AG10803 (cell line): ENCODE data around the gene TMEM222.
A peak's percentile ranks its signal among the peaks of the same experiment; 100 is the strongest.

ENCODE experiments used
- DNase-seq: peaks from one replicate; pipeline ENCODE4 v3.0.0; 2010; ENCODE audit warnings: low read depth
- H3K4me3 ChIP-seq: 2 replicates; pipeline ENCODE4 v1.5.1; 2011; ENCODE audit warnings: mild to moderate bottlenecking, low read length, control low read depth
- CTCF ChIP-seq: conservative IDR thresholded peaks from 2 replicates; pipeline ENCODE4 v1.5.1; 2011; ENCODE audit warnings: mild to moderate bottlenecking, low read length, control low read depth, inconsistent platforms

TMEM222 gene

DNA sequence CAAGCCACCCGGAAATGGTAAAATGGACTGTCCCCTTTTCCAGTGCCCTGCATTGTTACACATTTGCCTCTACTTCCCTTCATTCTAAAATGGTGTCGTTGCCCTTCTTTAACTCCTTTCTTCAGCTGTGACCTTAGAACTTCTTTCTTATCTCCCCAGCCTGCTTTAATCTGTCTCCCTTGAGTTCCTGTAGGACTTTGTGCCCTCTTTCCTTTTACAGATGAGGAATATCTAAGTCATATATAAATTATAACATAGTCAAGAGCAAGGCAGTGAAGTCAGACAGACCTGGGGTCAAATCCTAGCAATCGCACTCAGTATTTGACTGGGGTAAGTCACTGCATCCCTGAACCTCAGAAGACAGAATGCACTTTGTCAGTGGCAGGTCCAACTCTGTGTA, 31.4 kb upstream of the TMEM222 start:
- no peak for TF ChIP-seq CTCF
- no peak for DNase-seq
- H3K4me3 ChIP-seq: no peak overlapping the region

DNA sequence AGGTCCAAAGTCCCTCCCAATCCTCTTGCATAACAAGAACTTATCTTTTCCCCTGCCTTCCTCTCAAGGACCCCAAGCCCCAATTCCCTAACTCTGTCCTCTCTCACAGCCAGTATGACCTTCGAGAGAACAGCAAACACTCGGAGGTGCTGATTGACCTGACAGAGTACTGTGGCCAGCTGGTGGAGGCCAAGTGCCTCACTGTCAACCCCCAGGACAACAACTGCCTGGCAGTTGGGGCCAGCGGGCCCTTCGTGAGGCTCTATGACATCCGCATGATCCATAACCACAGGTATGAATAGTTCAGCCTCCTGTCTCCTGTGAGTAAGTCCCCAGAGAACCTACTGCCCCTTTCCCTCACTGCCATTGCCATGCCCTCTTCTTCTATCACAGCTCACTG, 29.9 kb upstream of the TMEM222 start:
- no peak for TF ChIP-seq CTCF
- peak; percentile 31 for DNase-seq
- H3K4me3 ChIP-seq: no peak overlapping the region

GRCh38 chr1:27293915-27294314, 28.0 kb upstream of the TMEM222 start:
- DNase-seq: no peak
- TF ChIP-seq CTCF: no peak
- no peak overlapping the region for H3K4me3 ChIP-seq

DNA sequence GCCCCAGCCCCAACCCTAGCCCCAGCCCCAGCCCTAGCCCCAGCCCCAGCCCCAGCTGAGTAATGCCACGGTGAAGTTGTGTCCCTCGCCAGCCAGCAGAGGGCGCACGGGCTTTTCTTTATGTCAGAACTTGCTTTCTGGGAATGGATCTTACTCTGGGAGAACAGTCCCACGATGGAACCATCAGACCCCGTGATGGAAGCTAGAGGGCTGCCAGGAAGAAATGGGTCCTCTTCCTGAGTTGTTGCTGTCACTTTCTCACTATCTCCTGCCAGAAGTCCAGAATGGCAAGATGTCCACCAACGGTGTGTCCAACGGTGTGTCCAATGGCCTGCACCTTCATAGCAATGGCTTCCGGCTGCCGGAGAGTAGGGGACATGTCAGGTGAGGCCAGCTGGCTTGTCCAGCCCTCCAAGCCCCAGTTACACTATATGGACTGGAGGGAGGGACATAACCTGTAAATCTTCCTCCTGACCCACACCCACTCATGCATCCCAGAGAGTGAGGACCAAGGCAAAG, 25.1 kb upstream of the TMEM222 start:
- no peak overlapping the region for H3K4me3 ChIP-seq
- peak; percentile 73 for TF ChIP-seq CTCF
- DNase-seq: peak; percentile 58

GRCh38 chr1:27297903-27298302, 24.1 kb upstream of the TMEM222 start:
- DNase-seq: no peak
- TF ChIP-seq CTCF: no peak
- H3K4me3 ChIP-seq: no peak overlapping the region

- no peak for TF ChIP-seq CTCF
- DNase-seq: peak; percentile 4
Observed at GRCh38 chr1:27298632-27299384, 23.2 kb upstream of the TMEM222 start.

More at GRCh38 chr1:27298632-27299384, 23.2 kb upstream of the TMEM222 start:
- no peak overlapping the region for H3K4me3 ChIP-seq
